Measurements from ENCODE around the gene TMEM161A. TPM values are rescaled to one million over a fixed set of nuclear protein-coding genes. Genes with fewer than 3 reads are reported as not detected.

Gene TMEM161A
- total and polyA plus RNA-seq, 2 of the 13 experiments (the other 11 are each of a cell fraction or from before 2014, with no cell fraction given): 25.9 to 31.4 TPM

- peak; percentile 76; the same call in 1 of the 2 replicates for TF ChIP-seq CEBPB (IDR thresholded peaks at IDR 0.05; ENCODE audit: borderline replicate concordance, low read depth, low read length)
- peak; percentile 96 for TF ChIP-seq HOXA3 (CRISPR knock-in tag; IDR thresholded peaks at IDR 0.05)
- peak; percentile 38; the same call in 1 of the 2 replicates for TF ChIP-seq ZNF558 (CRISPR knock-in tag; IDR thresholded peaks at IDR 0.05; ENCODE audit: borderline replicate concordance)
- TF ChIP-seq ZNF687 (CRISPR knock-in tag; IDR thresholded peaks at IDR 0.05): peak; percentile 100
- TF ChIP-seq ZNF17 (CRISPR knock-in tag; IDR thresholded peaks at IDR 0.05): no peak
- peak; percentile 98 for TF ChIP-seq SAFB2 (CRISPR knock-in tag; IDR thresholded peaks at IDR 0.05; ENCODE audit: borderline replicate concordance, low read depth)
- 0 out of 2 replicates have a peak, but pooled peaks have one; percentile 31 for TF ChIP-seq KAT7 (CRISPR knock-in tag; IDR thresholded peaks at IDR 0.05; ENCODE audit: borderline replicate concordance)
- no peak for TF ChIP-seq HDAC6 (IDR thresholded peaks at IDR 0.05; ENCODE audit: low read depth, low read length)
- TF ChIP-seq KDM6A (CRISPR knock-in tag; IDR thresholded peaks at IDR 0.05; ENCODE audit: low read depth): peak; percentile 94
- no peak; the same call in 1 of the 2 replicates for TF ChIP-seq RFX3 (CRISPR knock-in tag; IDR thresholded peaks at IDR 0.05)
- no peak for TF ChIP-seq PRDM4 (CRISPR knock-in tag; IDR thresholded peaks at IDR 0.05; ENCODE audit: borderline replicate concordance)
- peak; percentile 97 for TF ChIP-seq SKIL (CRISPR knock-in tag; IDR thresholded peaks at IDR 0.05; ENCODE audit: borderline replicate concordance)
- peak; percentile 70 for TF ChIP-seq GATAD1 (CRISPR knock-in tag; IDR thresholded peaks at IDR 0.05)
- peak; percentile 96 for TF ChIP-seq CSRNP1 (CRISPR knock-in tag; IDR thresholded peaks at IDR 0.05)
- TF ChIP-seq GATA4 (IDR thresholded peaks at IDR 0.05; ENCODE audit: borderline replicate concordance, low read depth): peak; percentile 71; the same call in 1 of the 2 replicates
- TF ChIP-seq ZBTB20 (CRISPR knock-in tag; IDR thresholded peaks at IDR 0.05; ENCODE audit: borderline replicate concordance, low read depth): peak; percentile 89; the same call in 1 of the 2 replicates
- peak; percentile 96 for TF ChIP-seq MEF2D (CRISPR knock-in tag; IDR thresholded peaks at IDR 0.05)
Measured at GRCh38 chr19:19096641-19097627, 41.3 kb downstream of the TMEM161A start (continued).
